Measurements from ENCODE around the gene ZNF221. TPM values are rescaled to one million over a fixed set of nuclear protein-coding genes. Genes with fewer than 3 reads are reported as not detected.

ZNF221 gene
- total RNA-seq, 1 experiment from 2014 or later, result 0.97 TPM

DNA sequence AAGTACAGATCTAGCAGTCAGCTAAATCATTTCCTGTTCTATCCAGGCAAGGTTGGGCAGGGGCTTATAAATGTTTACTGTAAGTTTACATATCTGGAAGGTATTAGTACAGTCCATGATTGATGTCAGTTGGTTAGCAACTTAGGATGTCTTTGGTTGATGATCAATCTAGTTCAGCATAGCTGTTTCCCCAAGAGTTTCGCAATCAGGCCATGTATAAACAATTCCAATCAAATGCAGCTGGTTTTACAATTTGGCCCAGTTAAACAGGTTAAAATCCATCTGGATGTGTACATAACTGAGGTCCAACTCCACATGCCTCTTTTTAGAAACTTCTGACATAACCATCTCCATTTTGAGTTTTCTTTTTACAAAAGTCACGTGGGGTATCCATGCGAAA lies 6.9 kb downstream of the ZNF221 start:
- no peak for DNase-seq (ENCODE audit: low spot score)

DNA sequence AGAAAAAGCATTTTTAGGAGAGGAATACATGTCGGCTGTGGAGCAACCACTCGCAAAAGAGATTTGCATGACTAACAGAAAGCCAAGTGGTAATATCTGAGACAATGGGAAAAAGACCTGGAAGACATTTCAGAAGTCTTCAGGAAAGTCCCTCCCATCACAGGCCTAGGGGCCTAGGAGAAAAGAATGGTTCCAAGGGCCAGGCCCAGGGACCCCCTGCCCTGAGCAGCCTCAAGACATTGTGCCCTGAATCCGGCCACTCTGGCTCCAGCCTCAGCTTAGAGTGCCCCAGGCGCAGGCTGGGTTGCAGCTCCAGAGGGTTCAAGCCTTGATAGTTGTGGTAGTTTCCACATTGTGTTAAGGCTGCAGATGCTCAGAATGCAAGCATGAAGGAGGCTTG lies 9.4 kb downstream of the ZNF221 start:
- DNase-seq (ENCODE audit: low spot score), result no peak

DNA sequence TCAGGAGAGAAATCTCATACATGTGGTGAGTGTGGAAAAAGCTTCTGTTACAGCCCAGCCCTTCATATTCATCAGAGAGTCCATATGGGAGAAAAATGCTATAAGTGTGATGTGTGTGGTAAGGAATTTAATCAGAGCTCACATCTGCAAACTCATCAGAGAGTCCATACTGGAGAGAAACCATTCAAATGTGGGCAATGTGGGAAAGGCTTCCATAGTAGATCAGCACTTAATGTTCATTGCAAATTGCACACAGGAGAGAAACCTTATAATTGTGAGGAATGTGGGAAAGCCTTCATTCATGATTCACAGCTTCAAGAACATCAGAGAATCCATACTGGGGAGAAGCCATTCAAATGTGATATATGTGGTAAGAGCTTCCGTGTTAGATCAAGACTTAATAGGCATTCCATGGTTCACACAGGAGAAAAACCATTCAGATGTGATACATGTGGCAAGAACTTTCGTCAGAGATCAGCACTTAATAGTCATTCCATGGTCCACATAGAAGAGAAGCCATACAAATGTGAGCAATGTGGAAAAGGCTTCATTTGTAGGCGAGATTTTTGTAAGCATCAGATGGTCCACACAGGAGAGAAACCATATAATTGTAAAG lies 15.2 kb downstream of the ZNF221 start:
- no peak for DNase-seq (ENCODE audit: low spot score)

DNA sequence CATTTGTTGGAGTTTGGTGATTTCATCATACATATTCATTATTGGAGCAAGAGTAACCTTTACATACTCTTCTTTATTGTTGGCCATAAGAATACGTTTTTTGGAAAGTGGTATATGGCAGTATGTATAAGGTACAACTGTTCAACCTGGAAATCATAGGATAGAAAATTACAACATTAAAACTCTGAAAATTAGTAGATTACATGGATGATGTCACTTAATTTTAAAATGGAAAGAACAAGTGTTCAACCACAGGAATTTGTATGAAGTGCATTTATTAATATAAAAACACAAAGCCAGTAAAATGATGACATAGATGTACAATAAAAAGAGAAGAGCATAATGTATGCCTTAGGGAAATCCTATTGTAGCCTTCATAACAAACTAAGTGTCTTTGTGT lies 25.7 kb downstream of the ZNF221 start:
- DNase-seq (ENCODE audit: low spot score), result no peak

DNA sequence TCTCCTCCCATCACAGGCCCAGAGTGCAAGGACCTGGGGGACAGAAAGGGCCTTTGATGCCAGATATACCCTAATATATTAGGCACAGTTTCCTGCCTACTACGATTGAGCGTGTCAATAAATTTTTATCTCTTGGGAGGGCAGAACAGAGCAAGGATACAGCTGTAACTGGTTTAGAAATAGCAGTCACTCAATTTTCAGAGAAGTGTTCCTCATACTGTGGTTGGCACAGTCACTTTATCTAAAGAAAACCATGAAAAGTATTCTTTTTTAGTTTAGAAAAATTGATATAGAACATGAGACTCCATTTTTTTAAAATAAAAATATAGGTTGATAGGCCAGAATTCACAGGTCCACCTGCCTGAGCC lies 32.5 kb downstream of the ZNF221 start:
- DNase-seq (ENCODE audit: low spot score), result peak; percentile 7

DNA sequence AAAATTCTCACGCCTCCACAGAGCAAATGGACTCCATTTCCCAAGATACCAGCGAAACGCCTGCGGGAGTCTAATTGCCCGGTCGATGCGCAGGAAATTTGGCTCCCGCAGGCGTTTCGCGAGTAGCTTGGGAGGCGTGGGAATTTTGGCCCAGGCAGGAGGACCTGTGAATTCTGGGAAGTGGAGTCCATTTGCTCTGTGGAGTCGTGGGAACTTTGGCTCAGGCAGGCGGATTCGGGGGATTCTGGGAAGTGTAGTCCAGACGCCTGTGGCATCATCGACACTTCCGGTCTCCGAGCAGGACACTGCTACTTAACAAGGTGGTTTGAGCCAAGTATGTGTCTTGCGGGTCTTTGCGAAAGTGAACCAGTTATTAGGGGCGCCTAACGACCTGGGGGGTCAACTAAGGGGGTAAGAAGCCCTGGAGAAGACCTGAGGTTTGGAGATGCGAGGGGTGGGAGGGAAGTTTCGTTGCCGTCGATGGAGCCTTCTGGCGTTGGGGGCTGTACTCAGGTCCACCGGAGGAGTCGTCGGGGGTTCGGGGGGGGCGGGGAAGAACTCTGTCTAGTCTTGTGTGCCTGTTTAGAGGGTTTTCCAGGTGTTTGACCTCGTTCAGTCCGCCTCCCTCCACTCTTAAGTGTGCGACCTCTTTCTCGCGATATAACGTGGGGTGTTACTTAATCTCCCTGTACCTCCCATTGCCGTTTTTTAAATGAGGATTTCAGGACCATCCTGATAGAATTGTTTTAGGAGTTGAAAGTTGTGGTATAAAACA lies 33.1 kb downstream of the ZNF221 start, which contains the start of gene ZNF155:
Gene ZNF155 (plus strand): TSS at position 277 of the 775 bp plus-strand sequence. CDS start 4,356 bp downstream, outside the sequence.
- DNase-seq (ENCODE audit: low spot score), result peak; percentile 99

DNA sequence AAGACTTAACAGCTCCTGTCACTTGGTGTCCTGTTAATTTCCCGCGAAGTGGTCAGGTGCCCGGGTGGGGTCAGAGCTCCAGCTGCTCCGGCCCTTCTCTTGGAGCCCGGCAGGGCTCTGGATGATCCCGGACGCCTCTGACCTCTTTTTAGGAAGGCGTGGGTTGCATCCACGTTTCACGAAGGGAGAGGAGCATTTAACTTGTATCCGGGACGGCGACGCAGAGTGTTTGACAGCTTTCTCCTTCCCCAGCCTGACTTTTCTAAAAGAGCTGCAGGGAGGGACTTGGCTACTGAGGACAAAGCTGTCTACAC lies 33.6 kb downstream of the ZNF221 start:
- DNase-seq (ENCODE audit: low spot score), result no peak

DNA sequence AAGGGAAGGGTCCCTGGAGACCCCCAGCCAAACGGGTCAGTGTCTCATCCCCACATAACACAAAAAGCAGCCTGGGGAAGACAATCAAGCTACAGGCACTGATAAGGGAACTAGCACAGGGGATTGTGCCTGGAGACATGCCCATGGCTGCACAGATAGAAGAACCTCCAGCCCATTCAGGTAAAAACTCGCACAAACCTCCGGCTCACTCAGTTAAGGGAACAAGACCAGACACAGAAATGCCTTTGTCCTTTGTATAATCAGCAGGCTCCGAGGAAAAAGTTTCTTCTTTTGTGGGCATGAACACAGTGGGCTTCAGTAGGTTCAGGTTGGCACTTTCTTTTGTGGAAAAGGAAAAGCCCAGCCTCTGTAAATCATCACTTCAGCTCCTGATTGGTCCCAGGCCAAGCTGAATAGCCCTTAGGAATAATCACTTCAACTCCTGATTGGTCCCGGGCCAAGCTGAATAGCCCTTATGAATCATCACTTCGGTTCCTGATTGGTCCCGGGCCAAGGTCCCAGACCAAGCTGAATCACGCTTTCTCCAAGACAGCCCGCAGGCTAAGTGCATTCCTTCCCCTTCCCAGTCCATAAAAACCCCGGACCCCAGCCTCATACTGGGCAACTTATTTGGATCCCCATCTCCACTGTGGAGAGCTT lies 46.7 kb downstream of the ZNF221 start:
- DNase-seq (ENCODE audit: low spot score), result no peak

DNA sequence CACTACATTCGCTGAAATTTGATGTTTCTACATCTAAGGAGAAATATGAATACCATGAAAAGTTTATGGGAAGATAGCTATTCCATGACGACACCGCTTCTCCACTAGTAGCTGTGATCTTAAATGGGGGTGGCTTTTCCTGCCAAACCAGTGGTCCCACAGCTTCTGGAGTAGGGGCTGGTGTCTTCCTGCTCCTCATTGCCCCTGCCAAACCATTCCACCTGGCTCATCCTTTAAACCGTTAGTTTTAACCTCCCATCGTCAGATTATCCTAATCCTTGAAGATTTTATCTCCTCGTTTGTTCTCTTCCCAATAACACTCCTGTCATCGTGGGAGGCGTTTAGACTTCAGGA lies 51.2 kb downstream of the ZNF221 start:
- no peak for DNase-seq (ENCODE audit: low spot score)

DNA sequence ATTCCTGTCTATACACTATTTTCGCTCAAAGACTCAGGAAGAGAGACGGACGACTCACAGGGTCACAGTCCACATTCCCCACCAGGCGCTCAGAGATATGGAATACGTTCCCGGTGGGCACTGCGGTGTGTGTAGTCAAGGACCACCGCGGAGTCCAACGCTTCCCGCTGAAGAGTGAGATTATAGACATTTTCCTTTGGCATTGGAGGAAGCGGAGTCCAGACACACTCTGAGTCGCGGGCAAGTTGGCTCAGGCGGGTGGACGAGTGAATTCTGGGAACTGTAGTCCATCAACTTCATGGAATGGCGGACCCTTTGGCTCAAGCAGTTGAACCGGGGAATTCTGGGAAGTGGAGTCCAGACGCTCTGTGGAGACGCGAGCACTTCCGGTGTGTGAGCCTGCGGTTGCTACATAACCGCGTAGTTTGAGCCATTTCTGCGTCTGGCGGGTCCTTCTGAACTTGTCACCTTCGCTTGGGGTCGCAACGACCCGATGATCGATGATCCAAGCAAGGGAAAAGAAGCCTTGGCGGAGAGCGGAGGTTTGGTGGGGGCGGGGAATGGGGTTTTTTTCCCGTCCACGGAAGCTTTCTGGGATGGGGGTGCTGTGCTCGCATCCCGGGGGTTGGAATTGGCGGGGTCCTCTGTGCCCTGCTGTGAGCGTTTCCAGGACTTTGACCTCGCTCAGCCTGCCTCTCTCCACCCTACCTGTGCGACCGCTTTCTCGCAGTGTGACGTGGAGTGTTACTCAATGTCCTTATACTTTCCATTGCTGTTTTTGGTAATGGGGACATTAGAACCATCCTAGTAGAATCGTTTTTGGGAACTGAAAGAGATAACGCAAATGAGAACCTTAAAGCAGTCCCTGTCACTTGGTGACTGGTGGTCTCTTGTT lies 51.8 kb downstream of the ZNF221 start, which contains the start of gene ZNF230:
Gene ZNF230 (plus strand): TSS at position 392 of the 895 bp plus-strand sequence. CDS start 4,122 bp downstream, outside the sequence.
- peak; percentile 99 for DNase-seq (ENCODE audit: low spot score)

DNA sequence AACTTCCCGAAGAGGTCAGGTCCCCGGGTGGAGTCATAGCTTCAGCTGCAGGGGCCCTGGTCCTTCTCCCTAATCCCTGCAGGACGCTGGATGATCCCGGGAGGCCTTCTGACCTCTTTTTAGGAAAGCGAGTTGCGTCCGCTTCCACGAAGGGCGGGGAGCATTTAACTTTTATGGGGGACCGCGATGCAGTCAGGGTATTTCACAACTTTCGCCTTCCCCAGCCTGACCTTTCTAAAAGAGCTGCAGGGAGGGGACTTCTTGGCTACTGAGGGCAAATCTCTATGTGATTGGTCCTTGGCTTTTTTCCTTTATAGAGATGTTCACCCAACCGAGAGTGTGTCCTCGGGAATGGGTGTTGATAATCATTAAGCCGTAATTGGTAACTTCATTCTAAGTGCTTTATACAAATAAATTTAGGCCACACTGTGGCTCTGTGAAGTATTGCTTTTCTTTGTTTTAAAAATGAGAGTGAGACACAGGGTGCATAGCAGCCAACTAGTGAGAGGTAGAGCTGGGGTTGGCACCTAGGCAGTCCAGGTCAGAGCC lies 52.5 kb downstream of the ZNF221 start:
- peak; percentile 54 for DNase-seq (ENCODE audit: low spot score)

DNA sequence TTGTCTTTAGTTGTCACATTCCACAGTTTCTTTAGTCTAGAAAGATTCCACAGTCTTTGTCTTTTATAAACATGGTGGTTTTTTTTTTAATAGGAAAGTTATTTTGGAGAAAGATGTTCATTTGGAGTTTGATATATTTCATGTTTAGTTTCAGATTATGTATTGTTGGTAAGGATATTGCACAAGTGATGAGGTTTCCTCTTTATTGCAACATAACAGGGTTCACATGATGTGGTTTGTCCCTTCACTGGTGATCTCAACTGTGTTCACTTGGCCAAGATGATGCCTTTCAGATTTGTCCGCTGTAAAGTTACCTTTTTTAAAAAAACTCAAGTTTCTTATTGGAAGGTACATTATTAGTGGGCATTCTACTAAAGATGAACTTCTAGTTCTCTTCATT lies 54.9 kb downstream of the ZNF221 start:
- no peak for DNase-seq (ENCODE audit: low spot score)

DNA sequence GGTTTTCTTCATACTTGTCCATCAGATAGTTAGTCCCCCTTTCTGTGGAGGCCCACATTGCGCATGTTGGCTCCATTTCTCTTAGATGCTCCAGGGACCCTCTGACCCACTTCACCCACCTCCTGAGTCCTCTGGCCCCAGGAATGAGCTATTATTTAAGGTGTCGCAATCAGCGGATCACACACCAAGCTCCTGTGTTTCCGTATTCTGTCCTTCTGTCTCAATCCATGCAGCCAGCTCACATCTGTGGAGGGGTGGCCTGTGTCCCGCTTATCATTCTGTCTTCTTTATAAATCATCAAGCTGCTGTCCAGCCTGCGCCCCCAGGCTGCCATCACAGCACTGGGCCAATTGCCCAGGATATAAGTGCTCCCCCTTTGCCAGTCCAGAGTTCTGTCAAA lies 56.4 kb downstream of the ZNF221 start:
- DNase-seq (ENCODE audit: low spot score), result no peak

DNA sequence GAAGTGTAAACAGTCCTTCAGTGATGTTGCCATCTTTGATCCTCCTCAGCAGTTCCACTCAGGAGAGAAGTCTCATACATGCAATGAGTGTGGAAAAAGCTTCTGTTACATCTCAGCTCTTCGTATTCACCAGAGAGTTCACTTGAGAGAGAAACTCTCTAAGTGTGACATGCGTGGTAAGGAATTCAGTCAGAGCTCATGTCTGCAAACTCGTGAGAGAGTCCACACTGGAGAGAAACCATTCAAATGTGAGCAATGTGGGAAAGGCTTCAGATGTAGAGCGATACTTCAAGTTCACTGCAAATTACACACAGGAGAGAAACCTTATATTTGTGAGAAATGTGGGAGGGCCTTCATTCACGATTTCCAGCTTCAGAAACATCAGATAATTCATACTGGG lies 59.4 kb downstream of the ZNF221 start:
- no peak for DNase-seq (ENCODE audit: low spot score)

Small RNA genes lying within 50 kb of the gene (small RNA-seq; reads per million reads assigned to genes)
- gene AC006213.5, result not detected

Other genes starting within 250 kb of the ZNF221 start
- gene IRGC, start 235.2 kb upstream of the ZNF221 start, total RNA-seq (2014; rRNA removed; shearing (Covaris generic)), result 0.08 TPM in 1 of 2 replicates, not detected in the other
- gene SMG9, start 196.3 kb upstream of the ZNF221 start, total RNA-seq (2014; rRNA removed; shearing (Covaris generic)), result 89.4 and 99.7 TPM in 2 replicates
- 0.44 TPM in 1 of 2 replicates, not detected in the other for gene KCNN4, start 170.3 kb upstream of the ZNF221 start, total RNA-seq (2014; rRNA removed; shearing (Covaris generic))
- 0.05 and 0.23 TPM in 2 replicates for gene LYPD5, start 148.8 kb upstream of the ZNF221 start, total RNA-seq (2014; rRNA removed; shearing (Covaris generic))
- 5.1 and 10.9 TPM in 2 replicates for gene ZNF283, start 123.9 kb upstream of the ZNF221 start, total RNA-seq (2014; rRNA removed; shearing (Covaris generic))
- gene ZNF404, start 67.3 kb upstream of the ZNF221 start, total RNA-seq (2014; rRNA removed; shearing (Covaris generic)), result not detected in 2 replicates
- gene ZNF45, start 15.9 kb upstream of the ZNF221 start, total RNA-seq (2014; rRNA removed; shearing (Covaris generic)), result 8.4 and 9.3 TPM in 2 replicates
- 3.2 and 5.7 TPM in 2 replicates for gene ZNF155, start 33.0 kb downstream of the ZNF221 start, total RNA-seq (2014; rRNA removed; shearing (Covaris generic))
- 0.53 and 1.8 TPM in 2 replicates for gene ZNF230, start 51.7 kb downstream of the ZNF221 start, total RNA-seq (2014; rRNA removed; shearing (Covaris generic))
- 1.8 and 2.0 TPM in 2 replicates for gene ZNF222, start 74.2 kb downstream of the ZNF221 start, total RNA-seq (2014; rRNA removed; shearing (Covaris generic))
- gene ZNF223, start 100.8 kb downstream of the ZNF221 start, total RNA-seq (2014; rRNA removed; shearing (Covaris generic)), result 2.3 and 2.7 TPM in 2 replicates
- gene ZNF284, start 120.9 kb downstream of the ZNF221 start, total RNA-seq (2014; rRNA removed; shearing (Covaris generic)), result 0.38 and 0.63 TPM in 2 replicates
- gene ZNF224, start 143.1 kb downstream of the ZNF221 start, total RNA-seq (2014; rRNA removed; shearing (Covaris generic)), result 9.7 and 17.3 TPM in 2 replicates
- gene ZNF225, start 162.2 kb downstream of the ZNF221 start, total RNA-seq (2014; rRNA removed; shearing (Covaris generic)), result 0.44 and 0.64 TPM in 2 replicates
- gene ZNF234, start 190.3 kb downstream of the ZNF221 start, total RNA-seq (2014; rRNA removed; shearing (Covaris generic)), result 2.0 and 4.6 TPM in 2 replicates
- gene ZNF226, start 213.9 kb downstream of the ZNF221 start, total RNA-seq (2014; rRNA removed; shearing (Covaris generic)), result 9.0 and 18.4 TPM in 2 replicates

Data from HT-29 (cell line).